HG02623 (cell line): Measurements from ENCODE around the gene SLC22A5.
A peak's percentile ranks its signal among the peaks of the same experiment; 100 is the strongest.

Experiments used
- ATAC-seq: cut with Tn5 transposase; IDR thresholded peaks from one replicate; pipeline ENCODE4 v1.9.1; 2021; ENCODE audit warnings: moderate library complexity; ENCODE audit not compliant: unreplicated experiment

SLC22A5 gene

DNA sequence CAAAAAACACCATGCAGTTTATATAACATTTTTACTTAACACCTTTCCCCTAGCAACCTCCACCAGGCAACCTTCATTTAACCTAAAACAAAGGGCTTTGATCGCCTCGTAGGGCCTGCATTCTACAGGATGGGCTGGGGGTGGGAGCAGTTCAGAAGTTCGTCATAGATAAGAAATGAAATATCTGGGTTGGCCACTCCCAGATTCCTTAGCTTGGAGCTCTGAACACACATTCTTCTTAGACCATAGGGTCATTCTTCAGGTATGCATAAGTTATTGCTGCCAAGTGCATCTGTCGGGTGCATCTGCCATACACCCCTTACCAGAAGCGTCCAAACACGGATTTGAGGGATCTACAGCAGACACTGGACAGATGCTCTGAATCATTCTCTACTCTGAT, 4.3 kb upstream of the SLC22A5 start:
- ATAC-seq: no peak

DNA sequence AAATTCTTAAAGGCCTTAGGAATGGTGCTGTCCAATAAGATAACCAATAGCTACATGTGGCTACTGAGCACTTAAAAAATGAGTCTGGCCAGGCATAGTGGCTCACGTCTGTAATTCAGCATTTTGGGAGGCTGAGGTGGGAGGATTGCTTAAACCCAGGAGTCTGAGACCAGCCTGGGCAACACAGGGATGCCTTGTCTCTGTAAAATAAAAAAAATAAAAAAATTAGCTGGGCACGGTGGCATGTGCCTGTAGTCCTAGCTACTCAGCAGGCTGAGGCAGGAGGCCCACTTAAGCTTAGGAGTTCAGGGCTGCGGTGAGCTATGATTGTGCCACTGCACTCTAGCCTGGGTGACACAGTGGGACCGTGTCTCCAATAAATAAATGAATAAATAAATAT, 1.3 kb upstream of the SLC22A5 start:
- ATAC-seq: no peak

DNA sequence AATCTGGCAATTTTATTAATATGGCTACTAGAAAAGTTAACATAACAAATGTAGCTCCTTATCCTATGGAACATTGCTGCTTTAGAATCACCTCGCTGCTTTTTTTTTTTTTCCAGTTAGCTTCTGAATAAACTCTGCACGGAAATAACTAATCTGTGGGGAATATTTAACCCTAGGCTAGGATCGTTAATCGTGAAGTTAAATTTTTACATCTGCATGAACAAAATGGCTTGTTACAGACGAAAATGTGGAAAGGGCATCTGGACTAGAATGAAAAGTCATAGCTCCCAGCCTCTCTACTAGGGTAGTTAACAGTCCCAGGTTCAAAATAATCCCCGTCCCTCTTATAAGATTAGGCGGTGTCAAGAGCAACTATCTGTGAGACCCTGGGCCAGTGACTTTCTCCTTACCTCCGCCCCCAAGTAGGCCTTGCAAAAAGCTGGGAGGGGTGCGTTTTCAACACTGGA, 470 bp upstream of the SLC22A5 start:
- ATAC-seq: peak; percentile 22

DNA sequence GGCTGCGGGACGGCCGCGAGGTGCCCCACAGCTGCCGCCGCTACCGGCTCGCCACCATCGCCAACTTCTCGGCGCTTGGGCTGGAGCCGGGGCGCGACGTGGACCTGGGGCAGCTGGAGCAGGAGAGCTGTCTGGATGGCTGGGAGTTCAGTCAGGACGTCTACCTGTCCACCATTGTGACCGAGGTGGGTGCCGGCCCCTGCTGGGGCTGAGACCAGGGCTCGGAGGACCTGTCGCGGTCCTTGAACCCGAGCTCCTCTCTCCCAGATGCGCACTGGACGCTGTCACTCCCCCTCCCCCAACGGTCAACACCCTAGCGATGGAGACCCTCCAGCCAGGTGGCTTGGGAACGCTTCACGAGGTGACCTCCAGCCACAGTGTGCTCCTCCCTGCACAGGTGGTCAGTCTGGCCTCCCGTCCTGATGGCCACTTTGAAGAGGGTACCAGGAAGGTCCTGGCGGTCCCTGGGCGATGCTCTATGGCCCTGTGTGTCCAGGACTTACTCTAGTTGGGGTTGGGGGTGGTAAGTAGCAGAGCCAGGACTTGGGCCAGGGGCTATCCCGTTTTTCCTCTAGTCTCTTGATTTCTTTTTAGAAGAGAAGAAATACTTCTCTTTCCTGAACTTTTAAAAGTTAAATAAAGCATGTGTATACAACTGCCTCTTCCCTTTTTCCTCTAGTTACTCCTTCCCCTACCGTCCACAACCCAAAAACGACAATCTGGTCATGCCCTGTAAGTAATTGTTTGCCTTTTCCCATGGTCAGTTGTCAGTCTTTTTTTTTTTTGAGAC, 866 bp downstream of the SLC22A5 start:
- ATAC-seq: no peak

DNA sequence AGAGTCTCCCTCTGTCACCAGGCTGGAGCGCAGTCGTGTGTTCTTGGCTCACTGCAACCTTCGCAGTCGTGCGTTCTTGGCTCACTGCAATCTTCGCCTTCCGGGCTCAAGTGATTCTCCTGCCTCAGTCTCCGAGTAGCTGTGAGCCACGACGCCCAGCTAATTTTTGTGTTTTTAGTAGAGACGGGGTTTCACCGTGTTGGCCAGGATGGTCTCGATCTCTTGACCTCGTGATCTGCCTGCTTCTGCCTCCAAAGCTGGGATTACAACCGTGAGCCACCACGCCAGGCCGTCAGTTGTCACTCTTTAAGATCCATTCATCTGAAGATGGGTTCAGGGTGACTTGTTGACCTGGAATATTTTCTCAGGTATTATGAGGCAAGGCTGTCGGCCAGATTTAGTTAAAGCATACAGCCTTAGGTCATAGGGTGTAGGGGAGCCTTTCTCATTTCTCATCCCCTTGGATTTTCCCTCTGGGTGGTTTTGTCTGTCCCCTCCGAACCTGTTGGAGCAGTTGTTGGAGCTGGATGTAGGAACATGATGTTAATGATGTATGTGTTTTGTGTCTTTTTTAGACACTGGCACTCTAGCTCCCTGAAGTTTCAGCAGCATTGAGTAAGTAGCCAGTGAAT, 1.6 kb downstream of the SLC22A5 start:
- no peak for ATAC-seq

DNA sequence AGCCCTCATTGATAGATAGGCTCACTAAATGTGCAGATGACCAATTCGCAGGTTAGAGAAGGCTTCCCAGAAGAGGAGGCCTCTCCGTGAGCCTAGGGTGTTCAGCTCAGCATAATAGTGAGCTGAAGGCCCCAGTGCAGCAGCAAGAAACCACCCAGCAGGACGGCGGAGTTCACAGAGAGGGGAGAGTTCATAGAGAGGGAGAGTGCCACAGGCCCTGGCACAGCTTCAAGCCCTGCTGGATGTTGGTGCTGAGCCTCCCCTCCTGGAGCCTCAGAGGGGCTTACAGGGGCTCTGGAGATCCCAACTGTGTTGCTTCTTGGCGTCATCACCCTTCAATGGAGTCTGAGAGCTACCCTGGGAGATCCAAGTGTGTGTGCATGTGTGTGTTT, 2.1 kb downstream of the SLC22A5 start:
- ATAC-seq: no peak

DNA sequence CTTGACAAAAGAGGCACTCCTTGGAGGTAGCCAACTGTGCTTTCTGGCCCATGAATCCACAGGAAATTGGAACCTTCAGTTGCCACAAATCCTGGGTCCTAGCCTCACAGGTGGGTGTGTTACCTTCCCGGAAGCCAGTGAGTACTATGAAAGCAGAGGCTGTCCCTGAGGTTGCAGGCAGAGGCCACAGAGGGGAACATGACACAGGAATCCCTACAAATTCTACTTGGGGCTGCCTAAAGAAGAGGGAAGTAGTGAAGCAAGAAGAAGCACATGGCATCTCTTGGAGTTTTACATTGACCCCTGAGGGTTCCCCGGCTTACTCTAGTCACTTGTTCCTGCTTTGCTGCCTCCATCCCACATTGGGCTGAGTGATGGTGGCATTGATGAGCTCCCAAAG, 2.6 kb downstream of the SLC22A5 start:
- no peak for ATAC-seq

DNA sequence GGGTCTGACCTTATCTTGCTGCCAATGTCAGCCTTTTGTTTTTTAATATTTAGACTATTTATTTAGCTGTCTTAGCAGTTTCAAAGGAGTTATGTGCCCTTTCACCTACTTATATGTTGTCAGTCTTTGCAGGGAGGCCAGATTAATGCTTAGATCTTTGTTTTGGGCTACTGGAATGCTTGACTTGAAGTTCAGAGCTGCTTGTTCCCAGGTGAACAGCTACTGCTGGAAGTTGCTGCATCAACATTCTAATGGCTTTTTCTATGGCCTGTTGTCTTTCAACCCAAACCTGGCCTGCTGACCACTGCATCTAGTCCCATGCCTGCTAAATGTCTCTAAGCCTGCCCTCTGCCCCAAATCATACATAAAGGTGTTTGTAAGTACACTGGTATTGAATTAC, 3.0 kb downstream of the SLC22A5 start:
- ATAC-seq: no peak

DNA sequence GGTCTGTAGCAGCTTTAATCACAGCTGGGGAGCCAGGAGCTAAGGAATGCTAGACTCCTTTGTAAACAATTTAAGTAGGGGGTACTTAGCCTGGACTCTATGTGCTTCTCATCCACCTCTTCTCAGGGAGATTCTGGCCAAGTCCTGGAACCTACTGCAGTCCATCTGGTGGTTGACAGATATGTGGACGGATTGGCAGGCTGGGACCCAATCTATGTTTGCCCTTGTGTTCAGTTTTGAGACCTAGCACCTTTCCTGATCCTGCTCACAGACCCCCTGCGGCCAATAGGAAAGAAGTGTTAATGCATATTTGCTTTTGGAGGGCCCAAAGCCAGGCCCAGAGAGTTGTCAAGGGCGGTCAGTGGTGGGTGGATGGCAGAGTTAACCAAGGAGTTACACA, 6.4 kb downstream of the SLC22A5 start:
- no peak for ATAC-seq

DNA sequence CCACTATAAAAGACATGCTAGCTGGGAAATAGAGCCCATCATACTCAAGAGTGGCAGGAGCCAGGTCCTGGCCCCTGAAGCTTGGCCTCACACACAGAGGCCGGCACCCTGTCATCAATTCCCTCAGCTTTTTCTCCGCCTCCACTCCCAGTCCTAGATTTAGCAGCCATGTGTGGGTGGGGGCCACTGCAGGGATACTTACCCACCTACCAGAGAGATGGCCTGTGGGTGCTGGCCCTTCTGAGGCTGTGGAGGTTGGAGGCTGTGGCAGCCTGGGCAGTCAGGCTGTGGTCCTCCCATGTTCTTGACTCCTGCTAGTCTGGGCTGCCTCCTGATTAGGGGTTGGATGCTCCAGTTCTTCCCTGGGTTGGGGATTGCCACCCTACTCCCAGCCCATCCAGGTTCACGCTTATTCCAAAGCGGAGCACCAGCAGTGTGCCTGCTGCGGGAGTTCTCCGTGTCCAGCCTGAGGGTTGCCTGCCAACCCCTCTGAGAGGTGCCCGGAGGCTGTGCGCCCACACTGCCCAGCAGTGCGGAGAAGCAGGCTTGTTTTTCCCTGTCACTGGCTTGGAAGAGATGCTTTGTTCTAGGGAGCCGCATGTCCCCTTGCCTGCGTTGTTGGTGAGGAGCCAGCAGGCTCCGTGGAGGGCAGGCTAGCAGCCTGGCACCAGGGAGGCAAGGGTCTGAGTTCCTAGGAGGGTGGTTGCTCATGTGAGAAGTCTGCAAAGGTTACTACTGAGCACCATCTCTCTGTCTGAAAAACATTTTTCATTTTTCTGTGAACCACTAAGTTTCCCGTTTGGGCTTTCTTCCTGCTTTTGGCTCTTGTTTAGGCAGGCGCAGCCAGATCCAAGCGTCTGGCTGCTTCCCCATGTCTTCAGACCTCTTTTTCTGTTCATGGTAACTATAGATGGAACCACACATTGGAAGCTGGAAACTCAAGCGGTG, 7.5 kb downstream of the SLC22A5 start:
- ATAC-seq: no peak

DNA sequence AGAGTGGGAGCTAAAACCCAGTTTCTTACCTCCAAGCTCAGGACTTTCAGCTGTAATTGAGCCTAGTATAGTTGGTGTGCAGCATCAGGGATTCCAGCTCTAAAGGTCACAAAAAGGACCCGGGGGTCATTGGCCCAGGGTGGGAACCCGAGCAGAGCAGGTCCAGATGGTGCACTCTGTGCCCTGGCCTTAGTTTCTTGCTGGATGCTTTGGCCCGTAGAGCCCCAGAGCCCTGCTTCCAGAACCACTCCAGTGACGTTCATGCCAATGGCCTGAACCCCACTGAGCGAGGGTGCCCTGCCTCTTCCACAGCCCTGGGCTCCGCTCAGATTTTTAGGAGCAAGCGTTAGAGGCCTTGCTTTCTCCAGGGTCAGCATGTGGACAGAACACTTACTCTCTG, 8.2 kb downstream of the SLC22A5 start:
- ATAC-seq: no peak

DNA sequence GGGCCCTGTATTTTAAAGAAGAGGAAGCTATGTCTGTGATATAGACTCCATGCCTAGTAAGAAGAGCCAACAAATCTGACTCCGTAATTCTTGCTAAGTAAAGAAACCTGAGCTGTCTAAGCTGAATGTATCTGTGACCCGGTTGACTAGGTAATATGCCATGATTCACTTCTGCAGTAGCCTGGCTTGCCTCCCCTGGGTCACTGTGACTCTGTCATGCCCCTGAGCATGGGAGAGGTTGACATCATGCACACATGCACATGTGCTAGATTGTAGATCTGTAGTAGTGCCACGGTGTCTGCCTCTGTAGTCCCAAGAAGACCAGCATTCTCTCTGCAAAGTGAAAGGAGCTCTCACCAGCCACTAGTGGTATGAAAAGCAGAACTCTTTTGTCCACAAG, 9.1 kb downstream of the SLC22A5 start:
- no peak for ATAC-seq

DNA sequence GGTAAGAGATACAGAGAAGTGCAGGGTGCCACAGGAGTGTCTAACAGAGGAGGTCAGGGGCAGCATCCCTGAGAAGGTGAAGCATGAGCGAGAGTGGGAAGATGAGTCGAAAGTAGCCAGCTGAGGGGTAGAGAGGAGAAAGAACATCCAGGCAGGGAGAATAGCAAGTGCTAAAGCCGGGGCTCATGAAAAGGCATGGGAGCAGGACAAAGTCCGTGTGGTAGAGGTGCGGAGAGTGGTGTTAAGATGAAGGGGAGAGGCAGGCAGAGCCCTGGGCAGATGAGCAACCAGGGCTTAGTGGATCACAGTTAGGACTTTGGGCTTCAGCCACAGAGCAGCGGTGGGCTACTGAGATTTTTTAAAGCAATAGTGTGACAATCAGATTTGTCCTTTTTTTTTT, 10.5 kb downstream of the SLC22A5 start:
- no peak for ATAC-seq

DNA sequence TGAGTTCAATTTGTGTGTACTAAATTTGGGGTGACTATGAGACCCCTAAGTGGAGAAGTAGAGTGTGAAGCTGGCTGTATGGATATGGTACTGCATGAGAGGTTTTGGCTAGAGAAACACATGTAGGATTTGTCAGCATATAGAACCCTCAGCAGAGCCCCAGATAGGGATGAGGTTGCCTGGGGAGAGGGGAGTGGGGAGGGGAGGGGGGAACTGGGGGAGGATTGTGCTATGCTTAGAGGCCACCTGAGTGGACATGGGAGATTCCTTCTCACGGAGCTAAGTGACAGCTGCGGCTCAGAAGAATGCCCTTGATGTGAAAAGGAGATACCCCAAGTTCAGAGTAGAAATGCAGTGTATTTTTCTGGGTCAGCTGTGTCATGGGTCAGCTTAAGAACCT, 11.2 kb downstream of the SLC22A5 start:
- no peak for ATAC-seq

DNA sequence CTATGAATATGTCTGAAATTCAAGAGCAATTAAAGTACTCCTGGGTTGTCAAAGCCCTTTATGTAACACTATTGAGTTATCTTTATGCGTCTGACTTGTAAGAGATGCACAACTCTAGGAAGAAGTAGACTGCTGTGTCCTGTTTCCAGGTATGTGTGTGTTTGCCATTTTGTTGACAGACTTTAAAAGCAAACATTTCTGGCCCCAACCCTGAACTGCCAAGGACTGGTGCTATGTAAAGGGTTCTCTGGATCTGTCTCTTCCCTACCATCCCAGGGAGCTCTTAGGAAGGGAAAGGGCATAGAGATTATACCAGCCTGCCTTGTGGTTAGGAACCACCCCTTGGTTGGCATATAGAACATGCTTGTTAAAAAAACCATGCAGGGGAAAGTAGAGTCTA, 12.1 kb downstream of the SLC22A5 start:
- ATAC-seq: no peak

DNA sequence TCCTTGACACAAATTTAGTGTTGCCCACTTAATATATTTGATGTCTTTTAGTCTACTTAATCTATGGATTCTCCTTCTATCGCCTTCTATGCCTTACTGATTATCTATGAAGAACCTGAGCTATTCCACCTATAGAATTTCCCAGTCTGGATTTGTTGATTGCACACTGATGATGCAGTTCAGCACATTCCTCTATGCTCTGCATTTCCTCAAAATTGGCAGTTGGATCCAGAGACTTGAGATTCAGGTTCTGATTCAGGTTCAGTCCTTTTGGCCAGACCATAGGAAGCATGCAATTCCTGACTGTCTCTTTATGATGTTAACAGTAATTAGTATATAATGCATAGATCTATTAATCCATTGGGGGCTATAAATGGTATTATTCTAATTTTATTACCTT, 13.8 kb downstream of the SLC22A5 start:
- no peak for ATAC-seq

DNA sequence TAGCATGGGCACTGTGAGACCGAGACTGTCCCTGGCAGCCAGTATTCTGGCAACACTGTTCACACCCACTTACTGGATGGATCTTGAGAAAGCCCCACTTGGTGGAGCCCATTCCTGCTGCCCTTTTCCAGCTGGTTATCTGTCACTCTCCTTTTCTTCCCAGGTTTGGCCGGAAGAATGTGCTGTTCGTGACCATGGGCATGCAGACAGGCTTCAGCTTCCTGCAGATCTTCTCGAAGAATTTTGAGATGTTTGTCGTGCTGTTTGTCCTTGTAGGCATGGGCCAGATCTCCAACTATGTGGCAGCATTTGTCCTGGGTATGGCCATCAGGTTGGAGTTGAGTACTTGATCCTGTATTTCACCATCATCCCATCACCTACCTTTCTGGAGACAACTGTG, 14.5 kb downstream of the SLC22A5 start:
- ATAC-seq: no peak

DNA sequence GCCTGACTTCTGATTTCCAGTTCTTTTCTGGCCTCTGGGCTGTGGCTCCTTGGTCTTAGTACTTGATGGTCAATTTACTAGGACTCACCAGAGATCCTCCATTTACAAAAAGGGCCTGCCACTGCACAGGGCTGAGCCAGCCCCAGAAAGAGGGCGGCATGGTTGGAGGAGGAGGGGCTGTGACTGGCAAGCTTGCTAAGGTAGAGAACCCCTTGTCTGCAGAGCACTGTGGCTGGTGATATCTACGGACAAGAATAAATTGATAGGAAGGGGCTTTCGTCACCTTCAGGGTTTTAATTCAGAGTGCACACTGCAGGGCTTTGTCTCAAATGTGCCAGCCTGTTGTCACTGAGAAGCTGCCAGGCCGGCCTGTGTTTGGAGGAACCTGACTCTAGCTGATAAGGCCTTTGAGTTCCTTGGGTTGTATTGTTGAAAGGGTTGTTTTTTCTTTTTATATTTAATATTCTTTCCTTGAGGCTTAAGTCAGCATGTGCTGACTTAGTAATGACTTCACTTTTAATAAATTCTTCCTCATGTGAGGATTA, 15.1 kb downstream of the SLC22A5 start:
- no peak for ATAC-seq

DNA sequence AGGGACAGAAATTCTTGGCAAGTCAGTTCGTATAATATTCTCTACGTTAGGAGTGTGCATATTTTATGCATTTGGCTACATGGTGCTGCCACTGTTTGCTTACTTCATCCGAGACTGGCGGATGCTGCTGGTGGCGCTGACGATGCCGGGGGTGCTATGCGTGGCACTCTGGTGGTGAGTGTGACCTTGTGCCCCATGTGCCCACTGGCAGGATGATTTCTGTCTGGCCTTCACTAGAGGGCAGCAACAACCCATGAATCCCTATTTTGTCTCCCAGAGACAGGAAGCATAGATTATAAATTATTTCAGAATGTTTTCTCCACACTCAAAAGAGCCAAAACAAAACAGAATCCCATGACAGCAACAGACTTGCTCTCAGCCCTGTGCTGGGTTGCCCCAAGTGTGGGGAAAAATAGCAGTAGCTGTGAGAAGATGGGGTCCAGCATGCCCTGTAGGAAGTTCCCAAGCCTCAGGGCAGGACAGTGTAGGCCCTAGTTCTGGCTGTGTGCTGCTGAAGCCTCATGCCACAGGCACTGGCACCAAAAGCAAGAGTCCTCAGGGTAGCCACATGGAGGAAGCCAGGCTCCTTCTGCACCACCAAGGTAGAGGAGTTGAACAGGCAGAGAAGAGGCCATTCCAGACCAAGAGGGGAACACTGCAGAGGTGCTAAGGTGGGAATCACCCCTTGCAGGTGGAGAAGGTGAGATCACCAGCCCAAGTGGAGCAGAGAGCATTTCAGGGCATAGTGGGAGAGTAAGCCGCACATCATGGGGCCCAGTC, 16.0 kb downstream of the SLC22A5 start:
- no peak for ATAC-seq

DNA sequence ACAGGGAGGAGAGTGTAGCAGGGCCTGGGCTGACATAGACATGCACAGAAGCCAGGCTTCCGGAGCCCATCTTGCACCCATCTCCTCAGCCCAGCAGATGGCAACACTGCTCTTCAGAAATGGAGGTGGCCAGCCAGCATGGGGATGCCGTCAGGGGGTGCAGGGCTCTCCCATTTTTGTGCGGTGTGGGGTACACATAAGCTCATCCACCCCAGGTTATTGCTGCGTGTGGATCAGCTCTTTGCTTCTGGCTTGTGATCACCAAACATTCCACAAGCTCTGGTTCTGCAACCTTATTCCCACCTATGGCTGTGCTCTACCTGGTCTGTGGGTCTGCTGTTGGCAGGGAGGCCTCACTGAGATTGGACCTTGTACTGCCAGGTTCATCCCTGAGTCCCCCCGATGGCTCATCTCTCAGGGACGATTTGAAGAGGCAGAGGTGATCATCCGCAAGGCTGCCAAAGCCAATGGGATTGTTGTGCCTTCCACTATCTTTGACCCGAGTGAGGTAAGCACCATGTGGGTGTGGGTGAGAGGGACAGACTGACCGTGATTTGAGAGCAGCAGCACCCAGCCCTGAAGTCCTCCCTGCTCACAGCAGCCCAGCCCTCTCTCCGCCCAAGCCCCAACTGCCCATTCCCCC, 17.3 kb downstream of the SLC22A5 start:
- peak; percentile 70 for ATAC-seq
